Esophagus squamous epithelium (tissue), 5 donors: ENCODE results near the gene ARAP1. TPM values are rescaled to one million over a fixed set of nuclear protein-coding genes. Genes with fewer than 3 reads are reported as not detected.

ENCODE experiments used
- DNase-seq: peaks from one replicate; lab custom pipeline; 2025; lab: John Stamatoyannopoulos, UW
- H3K27ac ChIP-seq, 4 donors: fragments of 200-600 bp; sonication (generic); one replicate each; pipeline ENCODE4 v1.5.1; 2016 to 2019; ENCODE audit warnings: mild to moderate bottlenecking in 1 of 4
- H3K27me3 ChIP-seq, 4 donors: fragments of 200-600 bp; sonication (generic); 1 replicate in 3 of 4; 2 replicates in 1 of 4; pipeline versions ENCODE4 v1.5.1 to v1.6.0; 2017 to 2021; ENCODE audit warnings: antibody characterized with exemption in 1 of 4
- H3K36me3 ChIP-seq, 3 donors: fragments of 200-600 bp; sonication (generic); one replicate each; pipeline ENCODE4 v1.5.1; 2016 to 2019
- H3K4me1 ChIP-seq, 3 donors: fragments of 200-600 bp; sonication (generic); one replicate each; pipeline ENCODE4 v1.5.1; 2017 to 2019
- H3K4me3 ChIP-seq, 4 donors: fragments of 200-600 bp; sonication (generic); 1 replicate in 3 of 4; 2 replicates in 1 of 4; pipeline ENCODE4 v1.5.1; 2016 to 2019; ENCODE audit warnings: mild to moderate bottlenecking in 2 of 4, moderate library complexity in 1 of 4
- H3K9me3 ChIP-seq, 3 donors: fragments of 200-600 bp; sonication (generic); one replicate each; pipeline ENCODE4 v1.5.1; 2016 to 2019
- CTCF ChIP-seq, 6 experiments: fragments of 450-650 bp in 4 of 6; fragments of 200-600 bp in 2 of 6; sonication (generic) in 2 of 6; IDR thresholded peaks; one replicate each; pipeline ENCODE4 v1.5.1; 2016 to 2019; ENCODE audit warnings: antibody characterized with exemption in 6 of 6, mild to moderate bottlenecking in 4 of 6, moderate library complexity in 4 of 6
- POLR2A ChIP-seq, 4 donors: fragments of 450-650 bp; IDR thresholded peaks; one replicate each; pipeline ENCODE4 v1.6.1; 2017; ENCODE audit warnings: antibody characterized with exemption in 4 of 4, mild to moderate bottlenecking in 4 of 4, moderate library complexity in 3 of 4
- WGBS, 2 donors: methylation state at CpG; one replicate each; pipeline ENCODE4 v1.1.5; 2018; 5-methylcytosine and 5-hydroxymethylcytosine counted together
- intact Hi-C: fragments of 100-400 bp; cut with DNase I; formaldehyde crosslinking; loops from one replicate; pipeline ENCODE4 v1.15.0; 2022
- total RNA-seq, 4 donors: library from RNA; depleted of rRNA; stranded (reverse); fragments of >200 nt; gene quantifications; one replicate each; pipeline ENCODE4 v1.1.0, GENCODE V29; 2016
- donor health status: DM: yes; HTN: yes; CAD: no.

ARAP1 gene
- total RNA-seq, 4 donors from 2014 or later: 37.8 to 114 (median 70.6) TPM

GRCh38 chr11:72753341-72754148 lies 1.3 kb upstream of the ARAP1 start:
- Histone ChIP-seq H3K9me3 (no peaks in the 10 kb centered on the region), H3K27me3 (no peaks in the 10 kb centered on the region), H3K36me3 (peaks cover 0 to 47% (median 7%) of the 10 kb centered on the region in 3 donors), H3K4me1 (peaks cover 20 to 39% (median 21%) of the 10 kb centered on the region in 3 donors), H3K27ac (peak overlapping the region in 2 of 4 donors; percentile 69 to 72), H3K4me3 (no peak overlapping the region)
- DNase-seq: no peak
- TF ChIP-seq POLR2A (IDR thresholded peaks at IDR 0.05): no peak
- no peak for TF ChIP-seq CTCF (IDR thresholded peaks at IDR 0.05)
- 84 to 94% methylated on average over 3 to 4 of the region's 9 CpGs for WGBS, 2 donors
- intact Hi-C loops: no loop called here

GRCh38 chr11:72751116-72752087 lies 806 bp downstream of the ARAP1 start:
- 30 to 43% methylated on average over 6 to 10 of the region's 19 CpGs for WGBS, 2 donors
- intact Hi-C loops: no loop called here
- DNase-seq: no peak

GRCh38 chr11:72750556-72751115 lies 1.6 kb downstream of the ARAP1 start:
- H3K27ac ChIP-seq: no peak overlapping the region
- no peak overlapping the region for H3K4me3 ChIP-seq
- no peaks in the 10 kb centered on the region for H3K27me3 ChIP-seq
- peaks cover 20 to 39% (median 21%) of the 10 kb centered on the region in 3 donors for H3K4me1 ChIP-seq
- TF ChIP-seq POLR2A (IDR thresholded peaks at IDR 0.05) (no peak), CTCF (IDR thresholded peaks at IDR 0.05) (no peak)
- intact Hi-C loops: no loop called here
- no peak for DNase-seq
- no peaks in the 10 kb centered on the region for H3K9me3 ChIP-seq
- WGBS, 2 donors: 71% methylated on average over 1 of the region's 2 CpGs; no CpG with 5 or more reads in 1 of the 2 donors
- H3K36me3 ChIP-seq: peaks cover 0 to 18% (median 0%) of the 10 kb centered on the region in 3 donors

More at GRCh38 chr11:72751116-72752087, 806 bp downstream of the ARAP1 start:
- H3K4me1 ChIP-seq: peaks cover 20 to 39% (median 21%) of the 10 kb centered on the region in 3 donors
- H3K27me3 ChIP-seq: no peaks in the 10 kb centered on the region
- peak overlapping the region; percentile 22 to 72 (median 67) for H3K27ac ChIP-seq
- TF ChIP-seq CTCF (IDR thresholded peaks at IDR 0.05) (no peak), POLR2A (IDR thresholded peaks at IDR 0.05) (no peak)
- peak overlapping the region; percentile 43 to 77 (median 64) for H3K4me3 ChIP-seq
- H3K36me3 ChIP-seq: peaks cover 0 to 26% (median 0%) of the 10 kb centered on the region in 3 donors
- H3K9me3 ChIP-seq: no peaks in the 10 kb centered on the region

GRCh38 chr11:72750086-72750485 lies 2.1 kb downstream of the ARAP1 start:
- DNase-seq: no peak
- no peak overlapping the region for H3K4me3 ChIP-seq
- no peaks in the 10 kb centered on the region for H3K27me3 ChIP-seq
- no peaks in the 10 kb centered on the region for H3K9me3 ChIP-seq
- 90 to 92% methylated on average over 2 to 8 of the region's 9 CpGs for WGBS, 2 donors
- no peak overlapping the region for H3K27ac ChIP-seq
- intact Hi-C loops: no loop called here
- TF ChIP-seq POLR2A (IDR thresholded peaks at IDR 0.05) (no peak), CTCF (IDR thresholded peaks at IDR 0.05) (no peak)
- peaks cover 0 to 12% (median 0%) of the 10 kb centered on the region in 3 donors for H3K36me3 ChIP-seq
- H3K4me1 ChIP-seq: peaks cover 20 to 39% (median 21%) of the 10 kb centered on the region in 3 donors
